Activated CD4-positive, alpha-beta T cell treated with anti-CD3 and anti-CD28 coated beads, Interleukin-2, amount 10 ng/mL, durations not matched to agents 7 days and 5 days (primary cell): Measurements from ENCODE around the gene EIF2AK2. TPM values are rescaled to one million over a fixed set of nuclear protein-coding genes. Genes with fewer than 3 reads are reported as not detected.

ENCODE experiments used
- CTCF ChIA-PET: fragments of 350-600 bp; sonication (Branson Sonifier 250); formaldehyde crosslinking; loops from one replicate; lab custom pipeline; 2021; ENCODE audit warnings: antibody characterized with exemption; lab: Charles Lee
- POLR2A ChIA-PET: fragments of 350-600 bp; sonication (Branson Sonifier 250); formaldehyde crosslinking; loops from one replicate; lab custom pipeline; 2021; ENCODE audit warnings: antibody characterized with exemption; lab: Charles Lee
- DNase-seq: peaks from one replicate; pipeline ENCODE4 v3.0.0-alpha.2; 2020
- H3K27ac Mint-ChIP-seq: one replicate; pipeline ENCODE4 v1.8.0; 2021; ENCODE audit warnings: mild to moderate bottlenecking, moderate library complexity, mixed read lengths
- H3K27me3 Mint-ChIP-seq: one replicate; pipeline ENCODE4 v1.8.0; 2021; ENCODE audit warnings: mixed read lengths
- H3K36me3 Mint-ChIP-seq: one replicate; pipeline ENCODE4 v1.8.0; 2021; ENCODE audit warnings: low read depth, mixed read lengths
- H3K4me1 Mint-ChIP-seq: one replicate; pipeline ENCODE4 v1.8.0; 2021; ENCODE audit warnings: mixed read lengths
- H3K4me3 Mint-ChIP-seq: one replicate; pipeline ENCODE4 v1.8.0; 2021; ENCODE audit warnings: mild to moderate bottlenecking, moderate library complexity, mixed read lengths
- H3K9me3 Mint-ChIP-seq: one replicate; pipeline ENCODE4 v1.8.0; 2021; ENCODE audit warnings: mixed read lengths
- total RNA-seq, 2 experiments: library from RNA; stranded (reverse); gene quantifications; one replicate each; pipeline ENCODE4 v1.2.3, GENCODE V29; 2021

The EIF2AK2 gene
- total RNA-seq, 2 experiments from 2014 or later, result 119 to 129 TPM

- Mint-ChIP-seq H3K27ac (no peak overlapping the region), H3K4me1 (peaks cover 9% of the 10 kb centered on the region), H3K27me3 (no peaks in the 10 kb centered on the region), H3K9me3 (no peaks in the 10 kb centered on the region), H3K36me3 (peaks cover 49% of the 10 kb centered on the region), H3K4me3 (no peak overlapping the region)
- ChIA-PET CTCF (no interaction called here), POLR2A (no interaction called here)
- no peak for DNase-seq
Measured at GRCh38 chr2:37117566-37117965, 39.2 kb downstream of the EIF2AK2 start.

GRCh38 chr2:37111958-37112357 lies 44.8 kb downstream of the EIF2AK2 start:
- peaks cover 60% of the 10 kb centered on the region for H3K36me3 Mint-ChIP-seq
- H3K27me3 Mint-ChIP-seq, result no peaks in the 10 kb centered on the region
- POLR2A ChIA-PET, result no interaction called here
- no peak overlapping the region for H3K4me3 Mint-ChIP-seq
- H3K27ac Mint-ChIP-seq, result no peak overlapping the region
- H3K4me1 Mint-ChIP-seq, result peaks cover 7% of the 10 kb centered on the region
- DNase-seq, result no peak
- H3K9me3 Mint-ChIP-seq, result no peaks in the 10 kb centered on the region
- CTCF ChIA-PET, result no interaction called here

DNA sequence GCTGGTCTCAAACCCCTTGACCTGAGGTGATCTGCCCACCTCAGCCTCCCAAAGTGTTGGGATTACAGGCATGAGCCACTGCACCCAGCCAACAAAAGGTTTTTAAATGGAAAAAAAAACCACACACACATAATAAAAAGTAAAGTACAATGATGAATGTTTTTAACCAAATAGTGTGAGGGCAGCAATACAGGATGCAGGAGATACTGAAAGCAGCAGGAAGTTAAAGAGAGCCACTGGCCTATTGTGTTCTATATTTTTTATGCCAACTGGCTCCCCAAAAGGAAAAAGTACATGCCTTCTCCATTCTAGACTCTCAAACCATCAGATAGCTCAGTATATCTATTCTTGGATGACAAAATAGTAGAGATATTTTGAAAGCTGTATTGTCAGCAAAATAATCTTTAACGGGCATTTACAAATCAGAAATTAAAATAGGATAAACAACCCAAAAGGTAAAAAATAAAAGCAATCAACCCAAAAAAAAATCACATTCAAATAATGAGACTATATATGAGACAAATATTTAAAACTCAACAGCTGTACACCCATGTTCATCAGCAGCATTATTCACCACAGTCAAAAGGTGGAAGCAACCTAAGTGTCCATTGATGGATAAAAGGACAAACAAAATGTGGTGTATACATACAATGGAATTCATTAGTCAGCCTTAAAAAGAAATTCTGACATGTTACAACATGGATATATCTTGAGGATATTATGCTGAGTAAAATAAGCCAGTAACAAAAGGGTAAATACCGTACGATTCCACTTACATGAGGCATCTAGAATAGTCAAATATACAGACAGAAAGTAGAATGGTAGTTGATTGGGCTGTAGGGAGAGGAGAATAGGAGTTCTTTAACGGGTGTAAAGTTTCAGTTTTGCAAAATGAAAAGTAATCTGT lies 46.2 kb downstream of the EIF2AK2 start:
- ChIA-PET POLR2A (no interaction called here), CTCF (no interaction called here)
- H3K4me3 Mint-ChIP-seq, result no peak overlapping the region
- no peak overlapping the region for H3K27ac Mint-ChIP-seq
- H3K36me3 Mint-ChIP-seq, result peaks cover 63% of the 10 kb centered on the region
- no peaks in the 10 kb centered on the region for H3K27me3 Mint-ChIP-seq
- no peaks in the 10 kb centered on the region for H3K4me1 Mint-ChIP-seq
- H3K9me3 Mint-ChIP-seq, result no peaks in the 10 kb centered on the region
- no peak for DNase-seq

DNA sequence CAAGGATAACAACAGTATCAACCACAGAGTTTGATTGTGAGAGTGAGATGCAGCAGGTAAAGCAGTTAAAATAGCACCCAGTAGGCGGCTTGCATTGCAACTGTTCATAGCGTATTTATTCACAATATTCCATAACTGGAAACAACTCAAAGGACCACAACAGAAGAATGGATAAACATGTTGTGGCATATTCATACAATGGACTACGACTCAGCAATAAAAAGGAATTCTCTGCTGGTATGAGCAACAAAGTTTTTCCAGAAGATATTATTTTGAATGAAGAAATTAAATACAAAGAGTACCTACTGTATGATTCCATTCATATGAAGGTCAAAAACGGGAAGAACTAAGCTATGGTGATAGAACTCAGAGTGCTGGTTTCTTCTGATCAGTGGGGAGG lies 47.3 kb downstream of the EIF2AK2 start:
- no peak for DNase-seq
- Mint-ChIP-seq H3K27ac (no peak overlapping the region), H3K9me3 (no peaks in the 10 kb centered on the region), H3K27me3 (no peaks in the 10 kb centered on the region), H3K4me1 (no peaks in the 10 kb centered on the region), H3K4me3 (no peak overlapping the region), H3K36me3 (peaks cover 68% of the 10 kb centered on the region)
- ChIA-PET CTCF (no interaction called here), POLR2A (no interaction called here)

DNA sequence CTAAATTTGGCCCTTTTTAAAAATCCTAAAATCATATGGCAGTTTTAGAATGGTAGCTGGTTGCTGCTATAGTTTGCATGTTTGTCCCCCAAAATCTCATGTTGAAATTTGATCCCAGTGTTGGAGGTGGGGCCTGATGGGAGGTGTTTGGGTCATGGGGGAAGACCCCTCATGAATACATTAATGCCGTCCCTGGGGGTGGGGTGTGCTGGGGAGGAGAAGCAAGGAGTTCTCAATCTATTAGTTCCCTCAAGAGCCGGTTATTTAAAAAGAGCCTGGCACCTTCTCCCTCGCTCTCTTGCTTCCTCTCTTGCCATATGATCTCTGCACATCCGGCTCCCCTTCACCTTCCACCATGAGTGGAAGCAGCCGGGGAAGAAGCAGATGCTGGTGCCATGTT lies 51.6 kb downstream of the EIF2AK2 start:
- H3K4me1 Mint-ChIP-seq, result no peaks in the 10 kb centered on the region
- no peak overlapping the region for H3K4me3 Mint-ChIP-seq
- H3K27me3 Mint-ChIP-seq, result no peaks in the 10 kb centered on the region
- peaks cover 65% of the 10 kb centered on the region for H3K36me3 Mint-ChIP-seq
- DNase-seq, result no peak
- ChIA-PET POLR2A (no interaction called here), CTCF (interaction anchor here (1.5 kb wide), 1 partner anchor 11 kb away, joined by 6 read pairs; no protein-coding TSS in a partner anchor)
- H3K27ac Mint-ChIP-seq, result no peak overlapping the region
- H3K9me3 Mint-ChIP-seq, result no peaks in the 10 kb centered on the region

DNA sequence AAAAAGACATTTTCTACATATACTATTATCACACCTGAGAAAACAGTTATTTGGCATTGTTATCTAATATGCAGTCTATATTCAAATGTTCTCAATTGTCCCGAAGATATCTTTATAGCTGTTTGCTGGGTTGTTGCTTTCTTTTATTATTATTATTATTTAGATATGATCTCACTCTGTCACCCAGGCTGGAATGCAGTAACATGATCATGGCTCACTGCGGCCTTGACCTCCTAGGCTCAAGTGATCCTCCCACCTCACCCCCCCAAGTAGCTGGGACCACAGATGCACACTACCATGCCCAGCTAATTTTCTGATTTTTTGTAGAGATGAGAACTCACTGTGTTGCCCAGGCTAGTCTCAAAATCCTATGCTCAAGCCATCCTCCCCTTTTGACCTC lies 52.6 kb downstream of the EIF2AK2 start:
- Mint-ChIP-seq H3K4me1 (no peaks in the 10 kb centered on the region), H3K9me3 (no peaks in the 10 kb centered on the region), H3K27me3 (no peaks in the 10 kb centered on the region), H3K36me3 (peaks cover 69% of the 10 kb centered on the region), H3K27ac (no peak overlapping the region), H3K4me3 (no peak overlapping the region)
- POLR2A ChIA-PET, result no interaction called here
- CTCF ChIA-PET, result interaction anchor here (0.6 kb wide), 1 partner anchor 788 kb away, joined by 3 read pairs; no protein-coding TSS in a partner anchor
- DNase-seq, result no peak

- Mint-ChIP-seq H3K36me3 (peaks cover 54% of the 10 kb centered on the region), H3K27me3 (no peaks in the 10 kb centered on the region), H3K27ac (no peak overlapping the region), H3K9me3 (no peaks in the 10 kb centered on the region), H3K4me3 (no peak overlapping the region), H3K4me1 (no peaks in the 10 kb centered on the region)
- ChIA-PET CTCF (interaction anchor here (0.6 to 1.1 kb wide), 2 partner anchors 13 to 68 kb away, joined by 3 read pairs; no protein-coding TSS in a partner anchor), POLR2A (no interaction called here)
- DNase-seq, result no peak
Measured at GRCh38 chr2:37102588-37102987, 54.2 kb downstream of the EIF2AK2 start.

- H3K4me1 Mint-ChIP-seq, result no peaks in the 10 kb centered on the region
- ChIA-PET POLR2A (no interaction called here), CTCF (interaction anchor here (0.9 kb wide), 1 partner anchor 15 kb away, joined by 3 read pairs; no protein-coding TSS in a partner anchor)
- no peak for DNase-seq
- no peak overlapping the region for H3K27ac Mint-ChIP-seq
- H3K36me3 Mint-ChIP-seq, result peaks cover 43% of the 10 kb centered on the region
- H3K4me3 Mint-ChIP-seq, result no peak overlapping the region
- H3K27me3 Mint-ChIP-seq, result no peaks in the 10 kb centered on the region
- H3K9me3 Mint-ChIP-seq, result no peaks in the 10 kb centered on the region
Measured at GRCh38 chr2:37100054-37100453, 56.7 kb downstream of the EIF2AK2 start.

GRCh38 chr2:37098416-37099118 lies 58.2 kb downstream of the EIF2AK2 start:
- Mint-ChIP-seq H3K36me3 (peaks cover 40% of the 10 kb centered on the region), H3K4me3 (no peak overlapping the region), H3K27ac (no peak overlapping the region), H3K4me1 (no peaks in the 10 kb centered on the region), H3K9me3 (no peaks in the 10 kb centered on the region), H3K27me3 (no peaks in the 10 kb centered on the region)
- POLR2A ChIA-PET, result no interaction called here
- no peak for DNase-seq
- CTCF ChIA-PET, result interaction anchor here (0.9 to 1.3 kb wide), 2 partner anchors 11 to 12 kb away, joined by 3 read pairs; no protein-coding TSS in a partner anchor

DNA sequence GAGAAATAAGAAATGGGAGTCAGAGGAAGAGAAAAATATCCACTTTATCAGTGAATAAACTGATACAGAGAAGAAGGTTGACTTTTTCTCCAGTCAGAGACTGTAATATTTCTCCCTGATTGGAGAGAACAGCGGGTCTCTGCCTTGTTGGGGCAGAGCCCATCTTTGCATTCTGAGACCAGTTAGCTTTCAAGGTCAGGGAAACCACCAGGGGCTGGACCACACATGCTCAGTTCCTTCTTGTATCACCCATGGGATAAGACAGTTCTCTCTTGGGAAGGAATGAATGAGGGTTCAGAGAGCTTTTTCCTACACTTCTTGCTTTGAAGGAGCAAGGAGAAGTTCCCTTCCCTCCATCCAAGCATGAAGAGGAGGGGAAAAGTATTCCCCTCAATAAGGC lies 60.2 kb downstream of the EIF2AK2 start:
- H3K27ac Mint-ChIP-seq, result no peak overlapping the region
- no peaks in the 10 kb centered on the region for H3K4me1 Mint-ChIP-seq
- ChIA-PET POLR2A (no interaction called here), CTCF (no interaction called here)
- H3K36me3 Mint-ChIP-seq, result peaks cover 42% of the 10 kb centered on the region
- H3K27me3 Mint-ChIP-seq, result no peaks in the 10 kb centered on the region
- no peak for DNase-seq
- no peak overlapping the region for H3K4me3 Mint-ChIP-seq
- no peaks in the 10 kb centered on the region for H3K9me3 Mint-ChIP-seq

GRCh38 chr2:37091873-37092272 lies 64.9 kb downstream of the EIF2AK2 start:
- POLR2A ChIA-PET, result no interaction called here
- CTCF ChIA-PET, result no interaction called here

GRCh38 chr2:37090019-37090477 lies 66.7 kb downstream of the EIF2AK2 start:
- CTCF ChIA-PET, result interaction anchor here (1.3 kb wide), 1 partner anchor 12 kb away, joined by 3 read pairs; no protein-coding TSS in a partner anchor
- H3K36me3 Mint-ChIP-seq, result peaks cover 20% of the 10 kb centered on the region

More at GRCh38 chr2:37091873-37092272, 64.9 kb downstream of the EIF2AK2 start:
- no peaks in the 10 kb centered on the region for H3K27me3 Mint-ChIP-seq
- DNase-seq, result no peak
- H3K27ac Mint-ChIP-seq, result no peak overlapping the region
- no peaks in the 10 kb centered on the region for H3K4me1 Mint-ChIP-seq
- H3K4me3 Mint-ChIP-seq, result no peak overlapping the region
- no peaks in the 10 kb centered on the region for H3K9me3 Mint-ChIP-seq
- H3K36me3 Mint-ChIP-seq, result peaks cover 27% of the 10 kb centered on the region

GRCh38 chr2:37085731-37086147 lies 71.0 kb downstream of the EIF2AK2 start:
- ChIA-PET POLR2A (no interaction called here), CTCF (interaction anchor here (0.9 kb wide), 1 partner anchor 130 kb away, joined by 3 read pairs; no protein-coding TSS in a partner anchor)
- Mint-ChIP-seq H3K4me1 (peaks cover 31% of the 10 kb centered on the region), H3K9me3 (no peaks in the 10 kb centered on the region), H3K27ac (no peak overlapping the region), H3K27me3 (no peaks in the 10 kb centered on the region), H3K4me3 (no peak overlapping the region), H3K36me3 (peaks cover 22% of the 10 kb centered on the region)
- no peak for DNase-seq

More at GRCh38 chr2:37090019-37090477, 66.7 kb downstream of the EIF2AK2 start:
- peaks cover 2% of the 10 kb centered on the region for H3K4me1 Mint-ChIP-seq
- H3K4me3 Mint-ChIP-seq, result no peak overlapping the region
- no peak overlapping the region for H3K27ac Mint-ChIP-seq
- no peak for DNase-seq
- POLR2A ChIA-PET, result no interaction called here
- no peaks in the 10 kb centered on the region for H3K9me3 Mint-ChIP-seq
- H3K27me3 Mint-ChIP-seq, result no peaks in the 10 kb centered on the region
